ENCODE data around the gene CDK5R1.
"Not testable (repeated sequence)": the region's sequence is repeated elsewhere in the genome, so short reads cannot be mapped to it uniquely, and the experiment has no call there.

CDK5R1 gene

DNA sequence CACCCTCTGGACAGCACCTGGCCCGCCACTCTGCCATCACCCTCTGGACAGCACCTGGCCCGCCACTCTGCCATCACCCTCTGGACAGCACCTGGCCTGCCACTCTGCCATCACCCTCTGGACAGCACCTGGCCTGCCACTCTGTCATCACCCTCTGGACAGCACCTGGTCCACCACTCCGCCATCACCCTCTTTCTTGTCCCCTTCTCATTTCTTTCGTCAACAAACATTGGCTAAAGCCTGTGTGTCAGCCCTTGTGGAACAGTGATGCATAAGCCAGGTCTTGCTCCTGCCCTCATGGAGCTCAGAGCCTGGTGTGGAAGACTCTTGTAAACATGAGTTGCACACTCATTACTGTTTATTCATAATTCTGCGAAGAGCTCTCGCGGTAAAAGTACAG is 31.2 kb downstream of the CDK5R1 start:
- DNase-seq (ENCODE audit: low read depth) = no peak

DNA sequence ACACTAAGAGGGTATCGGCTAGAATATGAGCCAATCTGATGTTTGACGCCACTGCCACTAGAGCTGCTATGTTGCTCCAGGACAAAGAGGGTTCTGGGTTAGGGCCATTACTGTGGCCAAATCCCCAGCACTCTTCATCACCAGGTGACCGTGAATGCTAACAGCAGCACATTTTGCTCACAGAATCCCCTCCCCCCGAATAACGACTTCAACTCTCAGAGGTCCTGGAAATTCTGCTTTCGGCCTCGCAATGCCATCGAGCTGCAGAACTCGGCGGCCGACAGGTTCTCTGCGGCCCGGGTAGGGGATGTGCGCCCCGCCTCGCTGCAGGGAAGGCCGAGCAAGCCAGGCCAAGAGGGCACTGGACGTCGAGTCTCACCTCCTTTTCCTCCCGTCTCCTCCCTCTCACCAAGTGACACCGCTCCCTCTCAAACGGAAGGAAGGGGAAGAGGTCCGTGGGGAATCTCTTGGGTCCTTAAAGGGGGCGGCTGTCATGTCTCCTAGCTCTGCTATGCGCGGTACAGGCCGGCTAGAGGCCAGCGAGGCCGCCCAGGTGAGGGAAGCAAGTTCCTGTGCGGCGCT is 31.9 kb downstream of the CDK5R1 start:
- no peak for DNase-seq (ENCODE audit: low read depth)

DNA sequence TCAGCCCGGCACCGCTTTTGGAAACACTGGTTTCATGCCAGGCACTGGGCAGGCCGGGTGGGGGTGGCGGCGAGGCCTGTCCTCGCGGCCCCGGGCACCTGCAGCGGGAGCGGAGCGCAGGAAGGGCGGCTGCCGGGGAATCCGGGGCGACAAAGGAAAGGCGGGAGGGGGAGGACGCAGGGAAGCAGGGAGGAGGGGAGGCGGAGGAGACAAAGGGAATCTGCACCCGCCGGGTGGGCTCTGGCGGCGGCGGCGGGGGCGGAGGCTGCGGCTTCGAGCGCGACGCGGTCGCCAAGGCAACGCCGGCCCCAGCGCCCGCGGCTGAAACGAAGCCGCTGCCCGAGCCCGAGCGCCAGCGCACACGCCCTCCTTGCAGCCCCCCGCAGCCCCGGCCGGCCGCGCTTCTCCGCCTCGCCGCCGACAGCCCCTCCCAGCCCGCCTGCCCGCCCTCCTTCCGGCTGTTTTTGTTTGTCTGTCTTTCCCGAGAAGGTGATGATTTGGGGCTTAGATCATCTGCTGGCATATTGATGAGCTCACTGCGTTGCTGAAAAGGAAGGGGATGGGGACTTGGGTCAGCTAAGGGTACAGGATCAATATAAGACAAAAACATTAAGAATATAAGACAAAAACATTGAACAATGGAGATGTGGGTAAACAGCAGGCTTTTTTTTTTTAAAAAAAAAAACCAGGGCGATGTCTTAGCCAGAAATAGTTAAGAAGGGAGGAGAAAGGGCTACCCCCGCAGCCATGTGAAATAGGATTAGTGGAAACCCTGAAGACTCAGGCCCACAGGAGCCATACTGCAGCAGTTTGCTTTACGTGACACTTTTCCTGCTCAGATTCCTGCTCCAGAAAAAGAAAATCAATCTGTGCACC is 32.7 kb downstream of the CDK5R1 start:
- no peak for DNase-seq (ENCODE audit: low read depth)

DNA sequence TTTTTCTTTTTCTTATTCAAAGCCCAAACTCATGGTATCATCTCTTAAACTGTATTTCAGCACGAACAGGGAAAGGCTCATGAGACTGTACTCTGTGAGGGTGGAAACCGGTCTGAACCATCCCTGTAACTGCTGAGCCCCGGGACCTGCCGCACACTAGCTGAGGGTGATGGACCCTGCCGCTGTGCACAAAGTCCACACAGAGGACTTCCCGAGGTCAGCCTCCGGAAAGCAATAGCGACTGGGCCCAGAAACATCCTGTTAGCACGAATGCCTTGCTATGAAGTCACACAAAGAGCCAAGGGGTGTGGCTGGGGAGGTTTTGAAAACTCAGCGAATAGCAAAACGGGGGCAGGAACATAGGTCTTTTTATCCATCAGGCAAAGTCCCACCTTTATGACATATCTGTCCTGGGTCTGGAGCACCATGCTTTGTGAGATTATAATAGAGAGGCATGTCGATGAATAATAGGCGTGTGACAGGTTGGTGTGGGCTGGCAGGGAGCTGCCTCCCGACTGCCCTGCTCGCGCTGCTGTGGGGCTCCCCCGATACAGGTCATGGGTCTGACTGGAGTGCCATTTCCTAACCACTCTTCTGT is 33.4 kb downstream of the CDK5R1 start:
- no peak for DNase-seq (ENCODE audit: low read depth)

DNA sequence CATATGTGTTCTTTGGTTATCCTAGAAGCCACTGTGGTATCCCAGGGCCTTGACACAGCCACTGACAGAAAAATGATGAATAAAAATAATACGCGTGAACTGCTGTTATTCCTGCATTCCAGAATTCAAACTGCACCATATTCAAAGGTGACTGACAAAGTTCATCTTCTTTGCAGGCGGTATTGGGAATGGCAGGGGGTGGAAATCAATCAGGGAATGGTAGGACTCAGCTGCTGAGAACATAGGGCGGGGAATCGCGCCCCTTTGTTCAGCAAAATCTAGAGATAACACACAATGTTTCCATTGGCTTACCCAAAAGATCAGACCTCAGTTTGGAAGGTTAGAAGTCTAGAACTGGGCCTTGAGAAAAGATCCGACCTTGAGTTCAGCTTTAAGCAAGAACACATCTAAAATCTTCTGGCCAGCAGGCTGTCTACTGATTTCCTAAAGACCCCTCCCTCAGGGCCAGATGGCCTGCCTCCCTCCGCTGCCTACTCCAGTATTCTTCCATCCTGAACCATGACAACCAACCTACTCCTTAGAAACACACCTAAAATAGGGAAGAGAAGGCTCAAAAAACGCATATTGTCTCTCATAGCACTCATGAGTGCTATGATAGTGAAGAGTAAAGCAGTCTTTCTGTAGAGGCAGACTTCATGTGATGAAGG is 34.1 kb downstream of the CDK5R1 start:
- no peak for DNase-seq (ENCODE audit: low read depth)

DNA sequence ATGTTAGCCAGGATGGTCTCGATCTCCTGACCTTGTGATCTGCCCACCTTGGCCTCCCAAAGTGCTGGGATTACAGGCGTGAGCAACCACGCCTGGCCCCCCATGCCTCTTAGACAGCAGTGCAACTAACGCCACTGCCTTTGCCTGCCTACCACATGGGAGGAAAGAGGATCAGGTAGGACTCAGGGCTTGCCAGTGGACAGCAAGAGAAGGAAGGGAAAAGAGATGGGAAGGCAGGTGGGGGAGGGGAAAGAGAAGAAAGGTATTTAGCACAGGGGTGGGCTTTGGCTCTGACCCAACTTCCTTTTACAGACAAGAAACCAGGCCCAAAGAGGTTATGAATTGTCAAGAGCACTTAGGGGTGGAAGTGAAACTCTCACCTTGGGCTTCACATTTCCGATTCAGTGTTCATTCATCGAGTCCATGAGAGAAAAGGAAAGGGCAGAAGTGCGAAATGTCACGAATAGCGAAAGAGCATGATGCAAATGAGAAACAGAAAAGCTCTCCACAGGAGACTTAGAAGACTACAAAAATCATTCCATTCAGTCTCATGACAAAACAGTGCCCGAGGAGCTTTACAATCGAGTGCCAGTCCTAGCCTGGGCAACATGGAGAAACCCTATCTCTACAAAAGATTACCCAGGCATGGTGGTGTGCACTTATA is 36.4 kb downstream of the CDK5R1 start:
- no peak for DNase-seq (ENCODE audit: low read depth)

DNA sequence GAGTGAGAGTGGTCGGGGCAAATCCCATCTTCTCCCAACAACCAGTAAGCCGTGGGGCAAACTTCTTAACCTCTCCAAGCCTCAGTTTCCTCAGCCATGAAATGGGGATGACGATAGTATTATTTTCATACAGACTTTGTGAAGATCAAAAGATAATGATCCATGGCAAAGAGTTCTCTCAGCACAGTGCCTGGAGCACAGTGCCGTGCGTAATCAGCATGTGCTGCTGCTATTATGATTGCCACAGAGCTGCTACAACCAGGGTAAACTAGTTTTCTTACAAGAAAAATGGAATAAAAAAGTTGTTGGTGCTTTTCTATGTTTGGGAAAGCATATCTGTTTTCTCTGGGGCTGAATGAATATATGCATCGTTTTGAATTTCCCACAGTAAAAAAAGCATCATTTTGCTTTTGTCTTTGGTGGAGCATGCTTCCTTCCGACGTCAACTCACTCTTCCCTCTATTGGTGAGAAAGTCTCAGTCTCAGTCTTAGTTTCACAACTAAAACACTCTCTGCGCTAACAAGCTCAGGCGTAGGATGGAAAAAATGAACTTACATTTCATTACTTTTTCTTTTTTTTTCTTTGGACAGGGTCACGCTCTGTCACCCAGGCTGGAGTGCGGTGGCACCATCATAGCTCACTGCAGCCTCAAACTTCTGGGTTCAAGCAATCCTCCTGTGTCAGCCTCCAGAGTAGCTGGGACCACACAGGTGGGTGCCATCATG is 37.2 kb downstream of the CDK5R1 start:
- no peak for DNase-seq (ENCODE audit: low read depth)

DNA sequence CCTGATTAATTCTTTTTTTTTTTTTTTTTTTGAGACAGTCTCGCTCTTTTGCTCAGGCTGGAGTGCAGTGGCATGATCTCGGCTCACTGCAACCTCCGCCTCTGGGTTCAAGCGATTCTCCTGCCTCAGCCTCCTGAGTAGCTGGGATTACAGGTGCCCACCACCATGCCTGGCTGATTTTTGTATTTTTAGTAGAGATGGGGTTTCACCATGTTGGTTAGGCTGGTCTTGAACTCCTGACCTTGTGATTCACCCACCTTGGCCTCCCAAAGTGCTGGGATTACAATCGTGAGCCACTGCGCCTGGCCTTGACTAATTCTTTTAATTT is 37.7 kb downstream of the CDK5R1 start:
- not testable (repeated sequence) for DNase-seq (ENCODE audit: low read depth)

DNA sequence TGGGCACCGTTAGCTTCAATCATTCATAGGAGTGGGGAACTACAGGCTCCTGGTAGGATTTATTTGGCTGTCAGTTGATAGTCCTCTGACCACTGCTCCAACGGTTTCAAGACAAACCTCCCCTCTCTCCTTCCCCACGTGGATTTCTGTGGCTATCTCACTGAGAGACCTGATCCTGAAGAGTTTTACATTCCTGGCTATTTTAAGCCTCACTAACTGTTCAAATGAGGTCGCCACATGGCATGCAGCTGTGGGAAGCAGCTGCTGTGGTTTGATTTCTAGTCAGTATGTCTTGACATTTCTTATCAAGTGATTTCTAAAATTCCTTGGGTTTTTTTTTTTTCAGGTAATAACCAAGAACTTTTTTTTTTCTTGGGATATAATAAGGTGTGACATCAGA is 38.3 kb downstream of the CDK5R1 start:
- no peak for DNase-seq (ENCODE audit: low read depth)

DNA sequence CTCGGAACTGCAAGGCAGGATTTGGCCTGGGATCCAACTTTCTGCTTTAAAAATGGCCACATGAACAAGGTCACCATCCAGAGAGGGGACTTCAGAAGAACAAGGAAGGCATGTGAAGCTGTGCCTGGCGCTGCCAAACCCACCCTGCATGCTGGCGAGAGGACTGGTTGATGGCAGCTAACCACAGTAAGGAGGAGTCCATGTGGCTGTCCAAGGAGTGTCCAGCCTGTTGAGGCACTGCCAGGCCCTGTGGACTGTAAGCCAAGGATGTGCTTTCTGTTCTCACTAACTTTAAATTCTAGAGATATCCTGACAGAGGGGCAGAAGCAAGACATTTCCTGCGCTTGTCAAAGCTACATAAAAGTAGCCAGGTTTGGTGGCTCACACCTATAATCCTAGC is 40.4 kb downstream of the CDK5R1 start:
- DNase-seq (ENCODE audit: low read depth) = no peak

DNA sequence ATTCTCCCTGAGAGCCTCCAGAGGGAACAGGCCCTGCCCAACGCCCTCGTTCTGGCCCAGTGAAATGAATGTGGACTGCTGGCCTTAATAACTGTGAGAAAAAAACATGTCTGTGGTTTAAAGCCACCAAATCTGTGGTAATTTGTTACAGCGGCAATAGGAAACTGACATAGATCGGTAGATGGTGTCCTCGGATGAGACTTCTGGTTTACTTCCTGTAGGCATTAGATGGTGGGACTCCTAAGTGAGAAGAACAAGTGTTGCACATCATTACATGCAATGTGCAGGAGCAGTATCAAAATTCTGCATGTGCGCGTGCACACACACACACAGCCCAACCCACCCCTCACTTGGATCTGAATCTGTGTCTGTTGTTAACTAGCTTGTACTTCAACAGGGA is 42.0 kb downstream of the CDK5R1 start:
- no peak for DNase-seq (ENCODE audit: low read depth)

DNA sequence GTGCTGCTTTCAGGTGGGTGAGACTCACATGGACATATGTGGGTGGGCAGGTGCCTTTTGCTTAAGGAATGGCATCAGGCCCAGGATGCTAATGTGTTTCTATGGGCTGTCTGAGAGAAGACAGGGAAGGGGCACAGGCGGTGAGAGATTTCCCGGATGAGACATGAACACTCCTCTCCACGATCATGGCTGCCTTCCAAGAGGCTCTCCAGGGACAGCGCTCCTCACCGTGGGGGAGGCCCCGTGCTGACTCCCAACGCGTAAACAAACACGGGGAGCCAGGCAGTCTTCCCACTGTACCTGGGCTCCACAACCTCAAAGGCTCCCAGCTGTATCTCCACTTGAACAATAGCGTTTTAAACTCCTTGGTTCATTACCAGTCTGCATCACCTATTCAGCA is 42.8 kb downstream of the CDK5R1 start:
- no peak for DNase-seq (ENCODE audit: low read depth)

DNA sequence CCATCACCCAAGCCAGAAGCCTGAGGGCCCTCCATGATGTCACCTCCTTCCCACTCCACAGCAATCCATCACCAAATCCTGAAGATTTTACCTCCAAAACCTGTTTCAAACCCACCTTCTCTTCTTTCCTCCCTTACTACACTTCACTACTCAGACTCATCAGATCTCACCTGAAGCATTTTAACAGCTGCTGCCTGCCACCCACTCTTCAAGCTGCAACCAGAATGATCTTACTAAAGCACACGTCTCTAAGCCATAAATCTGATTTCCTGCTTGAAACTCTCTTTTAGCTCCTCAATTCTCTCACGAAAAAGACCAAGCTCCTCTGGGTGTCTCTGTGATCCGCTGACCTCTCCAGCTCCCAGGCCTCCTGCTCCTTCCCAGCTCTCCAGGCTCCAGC is 46.5 kb downstream of the CDK5R1 start:
- DNase-seq (ENCODE audit: low read depth) = no peak

DNA sequence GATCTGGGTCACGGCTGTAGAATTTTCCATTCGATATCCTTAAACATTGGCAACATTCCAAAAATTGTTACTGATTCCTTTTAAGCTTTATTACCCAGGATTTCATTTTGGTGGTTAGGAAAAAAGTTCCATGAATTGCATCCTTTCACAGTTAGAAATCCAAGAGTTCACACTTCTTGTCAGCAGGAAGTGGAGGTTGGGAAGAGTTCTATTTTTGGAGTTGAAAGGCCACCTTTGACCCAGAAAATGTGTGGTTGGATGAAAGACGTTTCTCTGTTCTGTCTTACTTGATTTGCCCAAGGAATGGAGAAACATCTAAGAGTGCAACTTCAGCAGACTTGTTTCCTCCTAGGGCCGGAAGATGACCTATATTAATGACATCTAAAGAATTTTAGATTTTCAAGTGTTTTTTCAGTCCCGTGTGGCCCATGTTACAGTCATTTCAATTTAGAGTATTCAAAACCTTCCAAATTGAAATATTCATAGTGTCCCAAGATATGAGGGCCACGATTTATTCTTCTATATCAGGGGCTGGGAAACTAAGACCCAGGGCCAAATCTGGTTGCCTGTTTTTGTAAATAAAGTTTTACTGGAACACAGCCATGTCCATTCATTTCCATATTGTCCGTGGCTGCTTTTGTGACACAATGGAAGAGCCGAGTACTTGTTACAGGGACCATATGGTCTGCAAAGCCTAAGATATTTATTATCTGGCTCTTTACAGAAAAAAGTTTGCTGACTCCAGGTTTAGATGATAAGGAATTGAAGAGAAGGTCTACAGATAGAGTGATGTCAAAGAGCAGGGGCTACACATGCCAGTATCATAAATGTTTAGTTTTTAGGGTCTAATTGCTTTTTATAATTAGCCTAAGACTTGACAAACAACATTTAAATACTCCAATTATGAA is 50.2 kb downstream of the CDK5R1 start:
- DNase-seq (ENCODE audit: low read depth) = peak; percentile 60
